Adrenal gland (tissue), 12 donors: Measurements from ENCODE around the gene PAQR4. TPM values are rescaled to one million over a fixed set of nuclear protein-coding genes. Genes with fewer than 3 reads are reported as not detected.
A peak's percentile ranks its signal among the peaks of the same experiment; 100 is the strongest.

Source experiments
- DNase-seq, 7 donors: peaks; one replicate each; pipeline ENCODE4 v3.0.0-alpha.2; 2019 to 2020
- H3K27ac ChIP-seq, 5 donors: fragments of 200-600 bp; sonication (generic) in 4 of 5; 1 replicate in 3 of 5; 2 replicates in 2 of 5; pipeline versions ENCODE4 v1.5.1 to v1.8.0; 2016 to 2020; ENCODE audit warnings: mild to moderate bottlenecking in 1 of 5
- H3K27me3 ChIP-seq: fragments of 200-600 bp; 2 replicates; pipeline ENCODE4 v1.8.0; 2021
- H3K36me3 ChIP-seq, 2 donors: fragments of 200-600 bp; replicated peaks in 1 of 2; 1 replicate in 1 of 2; 2 replicates in 1 of 2; pipeline versions ENCODE4 v1.5.1 to v1.8.0; 2018 to 2022
- H3K4me1 ChIP-seq, 2 donors: fragments of 200-600 bp; replicated peaks in 1 of 2; 1 replicate in 1 of 2; 2 replicates in 1 of 2; pipeline versions ENCODE4 v1.5.1 to v1.8.0; 2018 to 2021
- H3K4me3 ChIP-seq, 4 donors: fragments of 200-600 bp; sonication (generic) in 3 of 4; one replicate each; pipeline ENCODE4 v1.5.1; 2016 to 2018
- H3K9me3 ChIP-seq, 3 donors: fragments of 200-600 bp; sonication (generic) in 1 of 3; replicated peaks in 1 of 3; 1 replicate in 2 of 3; 2 replicates in 1 of 3; pipeline versions ENCODE4 v1.5.1 to v1.8.0; 2016 to 2021
- POLR2A ChIP-seq, 2 donors: fragments of 450-650 bp; IDR thresholded peaks; one replicate each; pipeline ENCODE4 v1.6.1; 2017; ENCODE audit warnings: antibody characterized with exemption in 2 of 2, mild to moderate bottlenecking in 2 of 2, moderate library complexity in 1 of 2
- WGBS, 4 donors: extraction: QIAGEN DNeasy Blood & Tissue Kit in 2 of 4; methylation state at CpG; one replicate each; pipeline versions ENCODE4 v1.1.5 to v1.1.7; 2013 to 2017; 5-methylcytosine and 5-hydroxymethylcytosine counted together
- intact Hi-C, 2 donors: fragments of 100-400 bp; cut with DNase I; formaldehyde crosslinking; loops; one replicate each; pipeline versions ENCODE4 v1.14.1 to v1.15.0; 2022 to 2023
- polyA plus RNA-seq, 3 donors: library from polyadenylated mRNA; stranded (reverse); fragments of 200-250 nt in 2 of 3; fragments of 350-450 nt in 1 of 3; fragmentation: Illumina TruSeq in 1 of 3; extraction: RNeasy Lipid Tissue Mini Kit (QIAGEN cat#74804) in 1 of 3; gene quantifications; one replicate each; pipeline ENCODE4 v1.2.3, GENCODE V29; 2013 to 2014
- total RNA-seq, 9 donors: library from RNA; depleted of rRNA in 4 of 9; stranded (reverse); fragments of >200 nt in 4 of 9; fragments of 120-200 nt in 1 of 9; fragmentation: NEBNext Ultra II Directional in 1 of 9; extraction: Animal tissue kit (Norgen Biotek cat#: 25700) in 1 of 9; gene quantifications; one replicate each; pipeline versions ENCODE4 v1.1.0 to v1.2.4, GENCODE V29; 2013 to 2023
- TF ChIP-seq, protein P1 (sequence below), 6 experiments: fragments of 450-650 bp in 4 of 6; fragments of 200-600 bp in 2 of 6; sonication (generic) in 1 of 6; IDR thresholded peaks; 1 replicate in 5 of 6; 2 replicates in 1 of 6; pipeline versions ENCODE4 v1.5.1 to v1.8.0; 2016 to 2021; ENCODE audit warnings: antibody characterized with exemption in 6 of 6, mild to moderate bottlenecking in 2 of 6, moderate library complexity in 1 of 6
- donor health status: healthy with polysubstance abuse.
- donor health status: Bipolar disorder and iron deficiency.
- donor health status: DM: yes; HTN: yes; CAD: no.
- donor health status: DM: no; HTN: no; CAD: no.
- donor health status: DM: no; HTN: no; CAD: no.
- donor health status: DM: yes; HTN: yes; CAD: no.

Gene PAQR4
- total and polyA plus RNA-seq, 12 donors, result 4.1 to 17.0 (median 12.1) TPM

- Histone ChIP-seq H3K27ac (no peak overlapping the region), H3K9me3 (no peaks in the 10 kb centered on the region), H3K4me3 (no peak overlapping the region), H3K27me3 (no peaks in the 10 kb centered on the region), H3K4me1 (peaks cover 3 to 12% of the 10 kb centered on the region in 2 donors), H3K36me3 (no peaks in the 10 kb centered on the region)
- TF ChIP-seq POLR2A (IDR thresholded peaks at IDR 0.05), result no peak
- TF ChIP-seq, protein P1, sequence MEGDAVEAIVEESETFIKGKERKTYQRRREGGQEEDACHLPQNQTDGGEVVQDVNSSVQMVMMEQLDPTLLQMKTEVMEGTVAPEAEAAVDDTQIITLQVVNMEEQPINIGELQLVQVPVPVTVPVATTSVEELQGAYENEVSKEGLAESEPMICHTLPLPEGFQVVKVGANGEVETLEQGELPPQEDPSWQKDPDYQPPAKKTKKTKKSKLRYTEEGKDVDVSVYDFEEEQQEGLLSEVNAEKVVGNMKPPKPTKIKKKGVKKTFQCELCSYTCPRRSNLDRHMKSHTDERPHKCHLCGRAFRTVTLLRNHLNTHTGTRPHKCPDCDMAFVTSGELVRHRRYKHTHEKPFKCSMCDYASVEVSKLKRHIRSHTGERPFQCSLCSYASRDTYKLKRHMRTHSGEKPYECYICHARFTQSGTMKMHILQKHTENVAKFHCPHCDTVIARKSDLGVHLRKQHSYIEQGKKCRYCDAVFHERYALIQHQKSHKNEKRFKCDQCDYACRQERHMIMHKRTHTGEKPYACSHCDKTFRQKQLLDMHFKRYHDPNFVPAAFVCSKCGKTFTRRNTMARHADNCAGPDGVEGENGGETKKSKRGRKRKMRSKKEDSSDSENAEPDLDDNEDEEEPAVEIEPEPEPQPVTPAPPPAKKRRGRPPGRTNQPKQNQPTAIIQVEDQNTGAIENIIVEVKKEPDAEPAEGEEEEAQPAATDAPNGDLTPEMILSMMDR (IDR thresholded peaks at IDR 0.05), result no peak
- 35 to 65% (median 50%) methylated on average over 4 to 15 of the region's 15 CpGs for WGBS, 4 donors
- intact Hi-C loops, result loop anchor here in 1 of 2 donors (10.0 kb wide), 1 partner anchor 61 kb away; no protein-coding TSS in a partner anchor
- DNase-seq, result peak in 4 of 7 donors; percentile 49 to 57 (median 54)
Observed at GRCh38 chr16:2985893-2986355, 16.8 kb downstream of the PAQR4 start.

- Histone ChIP-seq H3K4me1 (peaks cover 0 to 7% of the 10 kb centered on the region in 2 donors), H3K4me3 (no peak overlapping the region), H3K36me3 (no peaks in the 10 kb centered on the region), H3K27ac (no peak overlapping the region), H3K27me3 (no peaks in the 10 kb centered on the region), H3K9me3 (no peaks in the 10 kb centered on the region)
- intact Hi-C loops, result loop anchor here in 1 of 2 donors (10.0 kb wide), 1 partner anchor 62 kb away; no protein-coding TSS in a partner anchor
- no peak for DNase-seq
- TF ChIP-seq, protein P1 (IDR thresholded peaks at IDR 0.05), result no peak
- no peak for TF ChIP-seq POLR2A (IDR thresholded peaks at IDR 0.05)
- 70 to 100% (median 79%) methylated on average over 2 to 17 of the region's 17 CpGs for WGBS, 4 donors
Observed at GRCh38 chr16:2986623-2987188, 17.6 kb downstream of the PAQR4 start.

- WGBS, 4 donors, result 80 to 94% (median 86%) methylated on average over 3 to 9 of the region's 9 CpGs
- Histone ChIP-seq H3K27me3 (no peaks in the 10 kb centered on the region), H3K9me3 (no peaks in the 10 kb centered on the region), H3K27ac (no peak overlapping the region), H3K4me3 (no peak overlapping the region), H3K36me3 (no peaks in the 10 kb centered on the region), H3K4me1 (peaks cover 0 to 7% of the 10 kb centered on the region in 2 donors)
- no peak for TF ChIP-seq POLR2A (IDR thresholded peaks at IDR 0.05)
- TF ChIP-seq, protein P1 (IDR thresholded peaks at IDR 0.05), result no peak
- intact Hi-C loops, result loop anchor here in 1 of 2 donors (10.0 kb wide), 1 partner anchor 62 kb away; no protein-coding TSS in a partner anchor
- DNase-seq, result no peak
Observed at GRCh38 chr16:2987286-2987685, 18.1 kb downstream of the PAQR4 start.

- TF ChIP-seq, protein P1 (IDR thresholded peaks at IDR 0.05), result no peak
- TF ChIP-seq POLR2A (IDR thresholded peaks at IDR 0.05), result no peak
- DNase-seq, result no peak
- no peaks in the 10 kb centered on the region for H3K27me3 ChIP-seq
- no peaks in the 10 kb centered on the region for H3K9me3 ChIP-seq
- intact Hi-C loops, result loop anchor here in 1 of 2 donors (10.0 kb wide), 1 partner anchor 63 kb away; no protein-coding TSS in a partner anchor
- WGBS, 4 donors, result 64 to 68% methylated on average over 8 of the region's 8 CpGs; no CpG with 5 or more reads in 2 of the 4 donors
- no peaks in the 10 kb centered on the region for H3K36me3 ChIP-seq
- no peak overlapping the region for H3K27ac ChIP-seq
- H3K4me1 ChIP-seq, result peaks cover 0 to 7% of the 10 kb centered on the region in 2 donors
- no peak overlapping the region for H3K4me3 ChIP-seq
Observed at GRCh38 chr16:2987833-2988232, 18.7 kb downstream of the PAQR4 start.
